ENCODE measurements around the gene CFAP91.
"Not testable (repeated sequence)": the region's sequence is repeated elsewhere in the genome, so short reads cannot be mapped to it uniquely, and the experiment has no call there.

Gene CFAP91

DNA sequence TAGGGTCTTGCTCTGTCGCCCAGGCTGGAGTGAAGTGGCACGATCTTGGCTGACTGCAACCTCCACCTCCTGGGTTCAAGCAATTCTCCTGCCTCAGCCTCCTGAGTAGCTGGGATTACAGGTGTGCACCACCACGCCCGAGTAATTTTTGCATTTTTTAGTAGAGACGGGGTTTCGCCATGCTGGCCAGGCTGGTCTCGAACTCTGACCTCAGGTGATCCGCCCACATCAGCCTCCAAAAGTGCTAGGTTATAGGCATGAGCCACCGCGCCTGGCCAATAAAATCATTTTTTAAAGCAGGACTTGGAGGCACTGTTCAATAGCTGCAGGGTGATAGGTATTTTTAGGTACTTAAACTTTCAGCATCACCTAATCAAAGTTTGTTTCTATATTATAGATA lies 24.6 kb upstream of the CFAP91 start:
- DNase-seq, result not testable (repeated sequence)

DNA sequence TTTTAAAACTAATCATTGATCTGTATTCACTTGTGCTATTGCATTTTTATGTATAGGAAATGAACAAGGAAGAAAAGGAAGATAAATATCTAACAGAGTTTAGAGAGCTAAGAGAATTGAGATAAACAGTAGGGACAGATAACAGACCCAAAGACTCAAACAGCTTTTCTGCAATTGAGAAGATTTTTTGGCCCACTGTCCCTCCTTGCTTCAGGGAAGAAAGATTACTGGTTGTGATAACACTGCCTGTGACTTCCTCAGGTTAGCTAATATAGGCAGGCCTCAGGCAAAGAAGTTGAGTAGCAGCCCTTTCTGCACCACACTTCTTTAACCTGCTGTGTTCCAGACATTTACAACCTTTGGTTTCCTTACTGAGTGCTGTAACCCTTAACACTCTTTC lies 22.9 kb upstream of the CFAP91 start:
- DNase-seq, result no peak

DNA sequence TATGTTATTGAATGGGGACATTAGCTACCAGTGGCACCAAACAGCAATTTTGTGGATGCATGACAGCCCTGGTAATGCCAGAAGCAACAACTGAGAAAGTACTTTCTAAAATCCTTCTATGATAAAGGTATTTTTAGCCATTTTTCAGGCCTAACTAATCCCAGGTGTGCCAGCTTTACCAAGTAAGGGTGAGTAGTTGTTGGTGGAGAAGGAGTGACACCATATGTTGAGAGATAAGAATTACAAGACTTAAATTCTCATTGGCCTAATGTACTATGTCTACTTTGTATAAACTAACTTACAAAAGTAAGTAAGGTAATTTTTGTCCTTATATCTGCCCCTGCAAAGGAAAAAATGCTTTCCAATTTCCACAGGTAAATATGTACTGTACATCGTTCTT lies 21.5 kb upstream of the CFAP91 start:
- DNase-seq, result peak in 1 of 2 experiments; percentile 35

DNA sequence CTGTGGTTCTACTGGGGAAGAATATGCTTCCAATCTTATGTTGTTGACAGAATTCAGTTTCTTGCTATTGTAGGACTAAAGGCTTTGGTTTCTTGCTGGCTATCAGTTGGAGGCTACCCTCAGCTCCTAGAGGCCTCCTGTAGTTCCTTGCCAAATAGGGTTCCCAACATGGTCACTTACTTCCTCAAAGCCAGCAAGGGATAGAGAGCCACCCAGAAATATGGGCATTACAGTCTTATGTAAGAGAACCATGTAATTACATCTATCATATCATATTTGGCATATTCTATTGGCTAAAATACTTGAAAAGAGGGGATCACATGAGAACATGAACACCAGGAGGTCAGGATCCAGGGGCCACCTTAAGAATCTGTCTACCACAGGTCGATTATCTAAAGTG lies 19.4 kb upstream of the CFAP91 start:
- no peak for DNase-seq

- DNase-seq, result peak in 1 of 2 experiments; percentile 38
Measured at GRCh38 chr3:119690043-119690656, 12.7 kb upstream of the CFAP91 start.

- peak in 1 of 2 experiments; percentile 8 for DNase-seq
Measured at GRCh38 chr3:119695480-119695879, 7.3 kb upstream of the CFAP91 start.

GRCh38 chr3:119697394-119697793 lies 5.4 kb upstream of the CFAP91 start:
- DNase-seq, result no peak

GRCh38 chr3:119700269-119700919 lies 2.4 kb upstream of the CFAP91 start:
- no peak for DNase-seq

DNA sequence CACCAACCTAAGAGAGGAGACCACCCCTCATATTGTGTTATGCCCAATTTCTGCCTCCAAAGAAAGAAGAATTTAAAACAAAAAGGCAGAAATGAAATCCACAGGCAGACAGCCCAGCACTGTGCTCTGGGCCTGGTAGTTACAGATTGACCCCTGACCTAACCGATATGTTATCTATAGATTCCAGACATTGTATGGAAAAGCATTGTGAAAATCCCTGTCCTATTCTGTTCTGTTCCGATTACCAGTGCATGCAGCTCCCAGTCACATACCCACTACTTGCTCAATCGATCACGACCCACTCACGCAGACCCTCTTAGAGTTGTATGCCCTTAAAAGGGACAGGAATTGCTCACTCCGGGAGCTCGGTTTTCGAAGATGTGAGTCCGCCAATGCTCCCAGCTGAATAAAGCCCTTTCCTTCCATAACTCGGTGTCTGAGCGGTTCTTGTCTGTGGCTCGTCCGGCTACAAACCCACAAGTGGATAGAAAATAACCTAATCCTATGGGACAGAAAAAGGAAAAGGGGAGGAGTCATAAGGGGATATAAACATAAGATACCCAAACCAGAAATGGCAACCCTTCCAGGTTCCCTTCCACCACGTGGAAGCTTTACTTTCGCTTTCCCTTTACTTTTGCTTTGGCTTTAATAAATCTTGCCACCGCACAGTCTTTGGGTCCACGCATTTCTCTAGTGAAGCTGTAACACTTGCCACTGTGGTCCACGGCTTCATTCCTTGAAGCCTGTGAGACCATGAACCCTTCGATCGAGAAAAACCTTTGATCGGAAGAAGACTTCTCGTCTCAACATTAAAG lies 1.7 kb upstream of the CFAP91 start:
- no peak for DNase-seq

DNA sequence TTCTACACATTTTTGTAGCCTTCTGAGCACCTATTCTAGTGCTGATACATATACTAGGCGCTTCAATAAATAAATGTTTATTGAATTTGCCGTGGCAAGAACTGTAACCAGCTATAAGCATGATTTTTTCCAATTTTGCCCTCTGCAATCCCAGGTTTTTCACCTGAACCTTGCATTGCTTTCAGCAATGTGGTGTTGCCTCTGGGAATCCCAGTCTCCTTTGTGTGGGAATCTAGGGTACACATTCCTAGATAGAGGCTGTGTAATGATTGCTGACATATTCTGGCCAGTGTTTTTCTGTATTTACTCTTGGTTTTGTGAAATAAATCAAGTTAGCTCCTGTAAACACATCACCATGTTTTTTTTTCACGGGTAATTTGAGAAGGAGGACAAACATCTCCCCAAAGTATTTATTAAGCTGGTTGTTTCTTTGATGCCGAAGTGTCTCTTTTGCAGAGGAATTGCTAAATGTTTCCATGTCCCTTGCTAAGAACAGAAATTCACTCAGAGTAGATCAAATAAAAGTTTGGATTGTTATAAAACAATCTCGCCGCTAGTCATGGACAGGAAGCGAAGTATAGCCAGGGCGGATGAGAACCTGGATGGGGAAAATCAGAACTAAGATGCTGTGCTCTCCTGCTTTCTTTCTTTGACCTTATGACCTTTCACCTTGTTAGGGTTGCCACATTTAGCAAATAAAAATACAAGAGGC lies 1.2 kb downstream of the CFAP91 start:
- no peak for DNase-seq

DNA sequence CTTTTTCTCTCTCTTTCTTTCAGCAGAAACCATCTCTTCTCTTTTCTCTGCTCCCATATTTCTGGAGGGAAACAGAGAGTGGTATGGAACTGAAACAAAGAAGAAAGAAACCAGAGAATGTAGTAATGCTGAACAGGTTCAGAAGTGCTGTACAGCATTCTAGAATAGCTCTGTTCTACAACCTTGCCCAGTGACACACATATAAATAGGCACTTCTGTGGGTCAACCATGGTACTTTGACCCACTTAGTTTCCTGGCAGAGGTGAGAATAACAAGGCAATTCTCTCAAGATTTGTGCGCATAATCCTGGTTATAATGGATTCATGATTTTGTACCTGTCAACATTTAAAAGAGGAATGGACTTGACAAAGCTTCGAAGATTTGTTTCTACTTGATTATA lies 12.3 kb downstream of the CFAP91 start:
- no peak for DNase-seq

DNA sequence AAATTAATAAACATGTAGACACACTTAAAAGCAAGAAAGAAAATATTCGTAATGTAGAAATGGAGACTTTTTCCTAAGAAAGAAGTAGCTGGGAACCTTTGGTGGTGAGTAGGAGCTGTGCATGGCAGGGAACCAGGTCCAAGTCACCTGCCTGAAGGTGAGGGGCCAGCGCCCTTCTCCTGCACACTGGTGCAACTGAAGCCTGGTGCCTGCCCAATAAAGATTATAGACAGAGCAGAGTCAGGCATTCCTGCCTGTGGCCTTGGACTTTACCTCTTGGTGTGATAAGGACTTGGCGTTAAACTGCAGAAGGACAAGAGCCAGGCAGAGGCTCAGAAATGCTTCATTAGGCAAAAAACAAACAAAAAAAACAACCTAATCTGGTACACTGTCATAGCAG lies 14.2 kb downstream of the CFAP91 start:
- DNase-seq, result no peak

- no peak for DNase-seq
Measured at GRCh38 chr3:119717520-119717919, 14.7 kb downstream of the CFAP91 start.

DNA sequence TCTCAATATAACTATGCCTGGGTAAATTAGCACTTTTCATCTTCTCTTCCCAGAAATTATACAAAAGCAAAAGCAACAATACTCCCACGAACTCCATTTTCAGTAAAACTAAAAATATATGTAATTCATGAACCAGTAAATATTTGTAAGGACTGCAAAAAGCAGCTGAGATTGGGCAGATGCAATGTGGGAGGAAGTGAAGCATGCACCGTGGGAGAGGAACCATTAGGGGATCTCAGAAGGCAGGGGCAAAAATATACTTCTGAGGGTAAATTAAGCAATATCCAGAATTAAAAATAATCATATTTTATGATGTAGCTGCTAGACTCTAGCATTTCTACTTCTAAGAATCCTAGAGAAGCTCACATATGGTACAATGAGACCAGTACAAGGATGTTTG lies 20.2 kb downstream of the CFAP91 start:
- no peak for DNase-seq

DNA sequence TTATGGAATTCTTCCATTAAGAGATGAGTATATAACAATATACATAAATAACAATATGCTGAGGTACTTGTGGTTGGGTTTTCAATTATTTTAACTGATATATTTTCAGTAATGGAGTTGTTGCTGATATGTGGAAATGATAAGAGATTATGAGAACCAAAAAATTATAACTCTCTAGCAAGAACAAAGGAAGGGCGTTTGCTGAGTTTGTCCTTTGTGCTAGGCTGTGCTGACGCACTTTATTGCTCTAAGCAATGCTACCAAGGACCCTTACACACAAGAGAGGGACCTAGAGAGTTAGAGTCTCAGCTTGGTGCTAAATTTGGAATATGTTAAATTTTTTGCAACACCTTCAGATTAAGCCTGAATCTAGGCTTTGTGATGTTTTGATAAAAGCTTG lies 24.1 kb downstream of the CFAP91 start:
- DNase-seq, result no peak

DNA sequence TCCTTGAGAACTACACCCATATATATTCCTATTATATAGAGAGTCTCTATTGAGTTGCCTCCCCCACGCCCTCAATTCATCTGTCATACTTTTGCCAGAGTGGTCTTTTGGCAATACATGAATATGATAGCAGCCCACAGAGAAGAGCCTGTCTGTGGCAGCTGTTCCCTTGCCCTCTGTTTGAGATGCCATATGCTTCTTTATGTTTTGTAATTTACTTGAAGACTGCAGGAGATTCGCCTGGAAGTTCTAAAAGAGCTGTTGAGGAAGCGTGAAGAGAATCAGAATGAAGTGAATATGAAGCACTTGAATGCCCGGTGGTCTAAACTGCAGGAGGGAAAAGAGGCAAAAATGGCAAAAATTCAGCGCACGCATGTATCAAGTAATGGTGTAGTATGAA lies 27.2 kb downstream of the CFAP91 start:
- peak; percentile 4 to 47 for DNase-seq

GRCh38 chr3:119731560-119732343 lies 28.9 kb downstream of the CFAP91 start:
- peak in 1 of 2 experiments; percentile 42 for DNase-seq

DNA sequence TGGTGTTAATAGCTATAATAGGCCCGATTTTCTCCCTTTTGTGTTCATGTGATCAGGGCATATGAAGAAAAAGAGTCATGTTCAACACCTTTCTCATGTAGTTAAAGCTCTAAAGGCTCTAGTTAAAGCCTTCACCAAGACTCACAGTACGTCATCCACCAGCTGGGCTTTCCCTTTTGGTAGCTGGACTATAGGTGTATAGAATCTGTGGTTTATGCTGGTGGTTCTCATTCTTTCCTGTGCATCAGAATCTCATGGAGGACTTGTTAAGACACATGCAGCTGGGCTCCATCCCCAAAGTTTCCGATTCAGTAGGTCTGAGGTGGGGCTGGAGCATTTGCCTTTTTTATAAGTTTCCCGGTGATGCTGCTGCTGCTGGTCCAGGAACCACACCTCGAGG lies 31.0 kb downstream of the CFAP91 start:
- no peak for DNase-seq

DNA sequence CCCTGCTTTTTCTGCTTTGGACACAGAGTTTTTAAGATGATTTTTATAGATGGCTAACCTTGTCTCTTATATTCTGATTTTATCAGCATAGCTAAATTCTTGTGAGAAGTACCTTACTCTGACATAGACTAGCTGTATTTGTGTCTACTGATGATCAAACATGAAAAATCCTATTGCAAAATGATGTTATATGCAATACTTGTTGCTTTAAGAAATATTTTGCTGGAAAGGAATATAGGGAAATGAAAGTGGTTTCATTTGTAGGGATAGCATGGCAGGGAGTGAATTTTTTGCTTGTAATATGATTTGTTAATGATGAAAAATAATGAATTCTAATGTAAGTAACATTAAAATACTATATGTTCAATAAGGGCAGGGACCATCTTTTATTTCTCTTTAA lies 35.9 kb downstream of the CFAP91 start:
- DNase-seq, result no peak

- DNase-seq, result no peak
Measured at GRCh38 chr3:119741657-119742590, 39.1 kb downstream of the CFAP91 start.

DNA sequence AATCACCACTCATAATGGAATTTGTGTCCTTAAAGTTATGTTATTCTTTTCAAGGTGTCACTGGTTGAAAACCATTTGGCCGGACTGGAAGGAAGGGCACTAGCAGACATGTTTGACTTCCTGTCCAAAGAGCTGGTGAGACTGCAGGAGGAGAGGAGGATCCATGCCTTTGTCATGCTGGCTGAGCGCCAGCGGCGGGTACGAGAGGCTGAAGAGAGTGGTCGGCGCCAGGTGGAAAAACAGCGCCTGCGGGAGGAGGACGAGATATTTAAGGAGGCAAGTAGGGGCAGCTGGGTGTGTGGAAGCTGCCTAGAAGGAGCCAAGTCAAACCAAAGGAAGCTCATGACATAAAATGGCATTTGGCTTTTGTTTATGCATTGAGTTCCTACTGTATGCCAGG lies 41.1 kb downstream of the CFAP91 start:
- no peak for DNase-seq
